Glutamatergic neuron (in vitro differentiated cells): ENCODE measurements around the gene SYCP3. TPM values are rescaled to one million over a fixed set of nuclear protein-coding genes. Genes with fewer than 3 reads are reported as not detected.

Experiments
- DNase-seq: peaks from one replicate; pipeline ENCODE4 v3.0.0; 2022
- H3K27ac Mint-ChIP-seq: one replicate; pipeline ENCODE4 v1.8.0; 2020; ENCODE audit warnings: mild to moderate bottlenecking, mixed read lengths, inconsistent platforms; ENCODE audit not compliant: unreplicated experiment
- H3K27me3 Mint-ChIP-seq: one replicate; pipeline ENCODE4 v1.8.0; 2020; ENCODE audit warnings: mild to moderate bottlenecking, moderate library complexity, mixed read lengths, inconsistent platforms; ENCODE audit not compliant: unreplicated experiment
- H3K36me3 Mint-ChIP-seq: one replicate; pipeline ENCODE4 v1.8.0; 2020; ENCODE audit warnings: mild to moderate bottlenecking, mixed read lengths, inconsistent platforms; ENCODE audit not compliant: unreplicated experiment
- H3K4me1 Mint-ChIP-seq: one replicate; pipeline ENCODE4 v1.8.0; 2020; ENCODE audit warnings: mild to moderate bottlenecking, low read depth, mixed read lengths, inconsistent platforms; ENCODE audit not compliant: unreplicated experiment
- H3K4me3 Mint-ChIP-seq: one replicate; pipeline ENCODE4 v1.8.0; 2020; ENCODE audit warnings: mild to moderate bottlenecking, mixed read lengths, inconsistent platforms; ENCODE audit not compliant: unreplicated experiment
- H3K9me3 Mint-ChIP-seq: one replicate; pipeline ENCODE4 v1.8.0; 2020; ENCODE audit warnings: mild to moderate bottlenecking, moderate library complexity, mixed read lengths, inconsistent platforms; ENCODE audit not compliant: unreplicated experiment
- CTCF ChIP-seq: fragments of 200-600 bp; sonication (generic); IDR thresholded peaks from one replicate; pipeline ENCODE4 v1.5.0; 2021; ENCODE audit not compliant: partially characterized antibody, unreplicated experiment
- total RNA-seq: library from RNA; stranded (reverse); fragmentation: NEBNext Ultra II Directional; extraction: Animal tissue kit (Norgen Biotek cat#: 25700); gene quantifications from one replicate; pipeline ENCODE4 v1.2.1, GENCODE V29; 2021; ENCODE audit not compliant: unreplicated experiment

SYCP3 gene
- total RNA-seq, 1 donor from 2014 or later = not detected

- Mint-ChIP-seq H3K9me3 (peaks cover 9% of the 10 kb centered on the region), H3K4me1 (peaks cover 9% of the 10 kb centered on the region), H3K4me3 (no peak overlapping the region), H3K27me3 (peaks cover 7% of the 10 kb centered on the region), H3K36me3 (no peaks in the 10 kb centered on the region), H3K27ac (no peak overlapping the region)
- no peak for DNase-seq
- TF ChIP-seq CTCF = no peak
Observed at GRCh38 chr12:101695706-101696105, 43.6 kb downstream of the SYCP3 start.

- Mint-ChIP-seq H3K4me3 (no peak overlapping the region), H3K4me1 (peaks cover 9% of the 10 kb centered on the region), H3K36me3 (no peaks in the 10 kb centered on the region), H3K27ac (no peak overlapping the region), H3K27me3 (peaks cover 7% of the 10 kb centered on the region), H3K9me3 (peaks cover 9% of the 10 kb centered on the region)
- no peak for DNase-seq
- no peak for TF ChIP-seq CTCF
Observed at GRCh38 chr12:101694986-101695385, 44.3 kb downstream of the SYCP3 start.

GRCh38 chr12:101694297-101694848, 44.9 kb downstream of the SYCP3 start:
- H3K27me3 Mint-ChIP-seq = peaks cover 7% of the 10 kb centered on the region
- no peak for TF ChIP-seq CTCF
- H3K9me3 Mint-ChIP-seq = peaks cover 9% of the 10 kb centered on the region
- H3K36me3 Mint-ChIP-seq = no peaks in the 10 kb centered on the region
- DNase-seq = no peak
- no peak overlapping the region for H3K4me3 Mint-ChIP-seq
- H3K27ac Mint-ChIP-seq = no peak overlapping the region
- peaks cover 9% of the 10 kb centered on the region for H3K4me1 Mint-ChIP-seq

GRCh38 chr12:101691503-101692096, 47.7 kb downstream of the SYCP3 start:
- no peak overlapping the region for H3K4me3 Mint-ChIP-seq

More at GRCh38 chr12:101691503-101692096, 47.7 kb downstream of the SYCP3 start:
- Mint-ChIP-seq H3K27ac (no peak overlapping the region), H3K36me3 (no peaks in the 10 kb centered on the region), H3K9me3 (peaks cover 2% of the 10 kb centered on the region), H3K27me3 (peaks cover 4% of the 10 kb centered on the region), H3K4me1 (peaks cover 4% of the 10 kb centered on the region)
- no peak for DNase-seq
- no peak for TF ChIP-seq CTCF
